K562 (cell line): ENCODE measurements around the gene GASK1B. TPM values are rescaled to one million over a fixed set of nuclear protein-coding genes. Genes with fewer than 3 reads are reported as not detected.

Source experiments
- ARNT ChIP-seq, 2 experiments: fragments of 450-650 bp; IDR thresholded peaks; 2 replicates each; pipeline ENCODE4 v1.6.1; 2016; ENCODE audit warnings: mild to moderate bottlenecking in 1 of 2
- ATF7 ChIP-seq: fragments of 450-650 bp; IDR thresholded peaks from 2 replicates; pipeline ENCODE4 v1.7.1; 2014; ENCODE audit warnings: mild to moderate bottlenecking, moderate library complexity
- CEBPG ChIP-seq, 3 experiments: fragments of 200-800 bp in 1 of 3; sonication (Bioruptor generic) in 1 of 3; sonication (generic) in 1 of 3; formaldehyde crosslinking in 1 of 3; IDR thresholded peaks in 2 of 3; conservative IDR thresholded peaks in 1 of 3; 2 replicates each; pipeline versions ENCODE4 v1.6.1 to v1.8.0; 2016 to 2022; ENCODE audit warnings: missing compliant biosample characterization in 2 of 3, missing genetic modification characterization in 2 of 3, mild to moderate bottlenecking in 1 of 3, missing genetic modification reagents in 1 of 3
- ELF1 ChIP-seq: fragments of 200-800 bp; sonication (Bioruptor generic); IDR thresholded peaks from 2 replicates; pipeline ENCODE4 v1.6.1; 2016; ENCODE audit warnings: missing genetic modification characterization, missing compliant biosample characterization
- ELK1 ChIP-seq: sonication (generic); formaldehyde crosslinking; IDR thresholded peaks from 2 replicates; pipeline ENCODE4 v1.8.1; 2022; ENCODE audit warnings: missing genetic modification reagents
- FIP1L1 ChIP-seq: fragments of 200-400 bp; formaldehyde crosslinking; IDR thresholded peaks from 2 replicates; pipeline ENCODE4 v1.6.1; 2018; ENCODE audit warnings: mild to moderate bottlenecking, low read depth, low read length; ENCODE audit not compliant: poor library complexity, severe bottlenecking
- FOXA3 ChIP-seq, 2 experiments: fragments of 450-650 bp in 1 of 2; sonication (generic) in 1 of 2; formaldehyde crosslinking; IDR thresholded peaks in 1 of 2; conservative IDR thresholded peaks in 1 of 2; 2 replicates each; pipeline versions ENCODE4 v1.4.0 to v1.8.0; 2020 to 2022; ENCODE audit warnings: mild to moderate bottlenecking in 2 of 2, missing genetic modification reagents in 1 of 2
- HCFC1 ChIP-seq: IDR thresholded peaks from 2 replicates; pipeline ENCODE4 v1.6.1; 2012; ENCODE audit warnings: low read depth, low read length, improper control_type of control experiment
- JUN ChIP-seq, 2 experiments: sonication (generic) in 1 of 2; formaldehyde crosslinking in 1 of 2; IDR thresholded peaks; 2 replicates each; pipeline versions ENCODE4 v1.6.1 to v1.8.0; 2012 to 2022; ENCODE audit warnings: borderline replicate concordance in 2 of 2, mild to moderate bottlenecking in 2 of 2, improper control_type of control experiment in 1 of 2, low read depth in 1 of 2, low read length in 1 of 2, missing genetic modification reagents in 1 of 2
- JUND ChIP-seq, 2 experiments: IDR thresholded peaks; 2 replicates in 1 of 2; 3 replicates in 1 of 2; pipeline ENCODE4 v1.6.1; 2011; ENCODE audit warnings: borderline replicate concordance in 2 of 2, low read depth in 2 of 2, low read length in 2 of 2, improper control_type of control experiment in 1 of 2, missing biosample characterization in 1 of 2, missing genetic modification characterization in 1 of 2, missing genetic modification reagents in 1 of 2
- L3MBTL2 ChIP-seq: fragments of 450-650 bp; IDR thresholded peaks from 2 replicates; pipeline ENCODE4 v1.6.1; 2016; ENCODE audit warnings: mild to moderate bottlenecking, moderate library complexity
- MIER1 ChIP-seq: fragments of 450-650 bp; IDR thresholded peaks from 2 replicates; pipeline ENCODE4 v1.6.1; 2016; ENCODE audit warnings: antibody characterized with exemption, mild to moderate bottlenecking, low read depth
- MXI1 ChIP-seq: IDR thresholded peaks from 2 replicates; pipeline ENCODE4 v1.6.1; 2011; ENCODE audit warnings: low read depth, mild to moderate bottlenecking, improper control_type of control experiment, low read length
- U2AF1 ChIP-seq: fragments of 200-400 bp; formaldehyde crosslinking; optimal IDR thresholded peaks from 2 replicates; pipeline ENCODE3; 2017; ENCODE audit warnings: mild to moderate bottlenecking, low read depth, low read length, moderate library complexity
- ZBTB49 ChIP-seq: sonication (generic); formaldehyde crosslinking; IDR thresholded peaks from 2 replicates; pipeline ENCODE4 v1.8.0; 2022; ENCODE audit warnings: missing genetic modification reagents, mild to moderate bottlenecking, borderline replicate concordance
- ZFP1 ChIP-seq: fragments of 450-650 bp; formaldehyde crosslinking; IDR thresholded peaks from 2 replicates; pipeline ENCODE4 v1.4.0; 2020; ENCODE audit warnings: mild to moderate bottlenecking, mixed read lengths
- ZNF174 ChIP-seq: fragments of 250-450 bp; sonication (Bioruptor Pico); IDR thresholded peaks from 2 replicates; pipeline ENCODE4 v1.4.0; 2020; ENCODE audit warnings: mild to moderate bottlenecking
- ZNF184 ChIP-seq: sonication (generic); formaldehyde crosslinking; IDR thresholded peaks from 2 replicates; pipeline ENCODE4 v1.5.0; 2020; ENCODE audit warnings: missing genetic modification reagents
- ZNF444 ChIP-seq: fragments of 250-450 bp; sonication (Bioruptor Pico); IDR thresholded peaks from 2 replicates; pipeline ENCODE4 v1.4.0; 2020; ENCODE audit warnings: mild to moderate bottlenecking, moderate library complexity
- polyA plus RNA-seq, 8 experiments: library from polyadenylated mRNA; depleted of rRNA in 4 of 8; stranded (reverse) in 5 of 8; unstranded in 3 of 8; fragments of >200 nt; fragmentation: Nextera tagmentation in 2 of 8; fragmentation: Illumina TruSeq in 1 of 8; extraction: Ambion mirVana in 2 of 8; extraction: Trizol in 1 of 8; gene quantifications; 2 replicates each; pipeline versions ENCODE4 v1.2.1 to v1.2.3, GENCODE V29; 2011 to 2014; ENCODE audit warnings: inconsistent platforms in 1 of 8, missing spikeins in 1 of 8
- total RNA-seq, 7 experiments: library from RNA; depleted of rRNA in 6 of 7; stranded (reverse); fragments of >200 nt in 6 of 7; fragmentation: Illumina TruSeq in 2 of 7; extraction: Trizol in 2 of 7; gene quantifications; 2 replicates each; pipeline versions ENCODE4 v1.2.1 to v1.2.3, GENCODE V29; 2011 to 2021; ENCODE audit warnings: low replicate concordance in 1 of 7
- TF ChIP-seq, protein P1 (sequence below): fragments of 250-450 bp; sonication (Bioruptor Pico); IDR thresholded peaks from 2 replicates; pipeline ENCODE4 v1.8.0; 2021; ENCODE audit warnings: borderline replicate concordance, mild to moderate bottlenecking, moderate library complexity; ENCODE audit not compliant: poor library complexity, severe bottlenecking
- TF ChIP-seq, protein P2 (sequence below): fragments of 450-650 bp; IDR thresholded peaks from 2 replicates; pipeline ENCODE4 v1.6.1; 2016; ENCODE audit warnings: mild to moderate bottlenecking

Gene GASK1B
- total and polyA plus RNA-seq, 9 of the 15 experiments (the other 6 are each of a cell fraction or from before 2014, with no cell fraction given), result 0.13 to 1.2 (median 0.61) TPM

DNA sequence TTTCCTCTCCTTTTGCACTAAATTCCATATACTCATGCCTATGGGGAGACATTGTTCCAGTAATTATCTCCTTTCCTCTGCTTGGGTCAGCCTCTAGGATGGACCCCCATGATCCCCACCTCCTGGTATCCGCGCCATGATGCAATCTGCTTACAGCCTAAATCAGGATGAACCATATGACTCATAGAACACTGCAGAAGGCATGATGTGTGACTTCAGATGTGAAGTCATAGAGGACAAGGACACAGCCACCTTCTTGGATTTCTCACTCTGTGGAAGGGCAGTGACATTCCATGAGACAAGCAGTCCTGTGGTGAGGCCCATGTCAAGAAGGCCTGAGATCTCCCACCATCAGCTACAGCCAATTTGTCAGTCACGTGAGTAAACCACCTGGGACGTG, 28.5 kb upstream of the GASK1B start (continued):
- TF ChIP-seq ZBTB49 (CRISPR knock-in tag) (no peak), U2AF1 (no peak), L3MBTL2 (no peak), MXI1 (no peak), ZNF174 (no peak), FIP1L1 (no peak), CEBPG (CRISPR knock-in tag; IDR thresholded peaks at IDR 0.05) (no peak), CEBPG (tag; conservative IDR thresholded peaks at IDR 0.05 in 1 of 2, IDR thresholded peaks at IDR 0.05 in 1 of 2) (peak in 1 of 2 experiments; percentile 88; a peak in 2 of 4 replicates), ARNT (IDR thresholded peaks at IDR 0.05) (no peak), HCFC1 (no peak), MIER1 (no peak), ZFP1 (CRISPR knock-in tag) (no peak), ELF1 (tag) (no peak), JUND (IDR thresholded peaks at IDR 0.05; ENCODE audit: borderline replicate concordance, low read depth, low read length) (peak; percentile 61; the same call in 1 of the 2 replicates), JUND (tag; IDR thresholded peaks at IDR 0.05; ENCODE audit: borderline replicate concordance, low read depth, low read length) (peak; percentile 60; the same call in 2 of the 3 replicates), ZNF184 (CRISPR knock-in tag) (no peak), ZNF444 (CRISPR knock-in tag) (no peak), FOXA3 (CRISPR knock-in tag; conservative IDR thresholded peaks at IDR 0.05 in 1 of 2, IDR thresholded peaks at IDR 0.05 in 1 of 2) (no peak), JUN (IDR thresholded peaks at IDR 0.05; ENCODE audit: borderline replicate concordance, low read depth, low read length) (peak; percentile 60), JUN (CRISPR knock-in tag; IDR thresholded peaks at IDR 0.05; ENCODE audit: borderline replicate concordance) (no peak), ELK1 (CRISPR knock-in tag) (no peak), ATF7 (no peak)
- TF ChIP-seq, protein P1, sequence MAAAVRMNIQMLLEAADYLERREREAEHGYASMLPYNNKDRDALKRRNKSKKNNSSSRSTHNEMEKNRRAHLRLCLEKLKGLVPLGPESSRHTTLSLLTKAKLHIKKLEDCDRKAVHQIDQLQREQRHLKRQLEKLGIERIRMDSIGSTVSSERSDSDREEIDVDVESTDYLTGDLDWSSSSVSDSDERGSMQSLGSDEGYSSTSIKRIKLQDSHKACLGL (CRISPR knock-in tag), result no peak
- TF ChIP-seq, protein P2, sequence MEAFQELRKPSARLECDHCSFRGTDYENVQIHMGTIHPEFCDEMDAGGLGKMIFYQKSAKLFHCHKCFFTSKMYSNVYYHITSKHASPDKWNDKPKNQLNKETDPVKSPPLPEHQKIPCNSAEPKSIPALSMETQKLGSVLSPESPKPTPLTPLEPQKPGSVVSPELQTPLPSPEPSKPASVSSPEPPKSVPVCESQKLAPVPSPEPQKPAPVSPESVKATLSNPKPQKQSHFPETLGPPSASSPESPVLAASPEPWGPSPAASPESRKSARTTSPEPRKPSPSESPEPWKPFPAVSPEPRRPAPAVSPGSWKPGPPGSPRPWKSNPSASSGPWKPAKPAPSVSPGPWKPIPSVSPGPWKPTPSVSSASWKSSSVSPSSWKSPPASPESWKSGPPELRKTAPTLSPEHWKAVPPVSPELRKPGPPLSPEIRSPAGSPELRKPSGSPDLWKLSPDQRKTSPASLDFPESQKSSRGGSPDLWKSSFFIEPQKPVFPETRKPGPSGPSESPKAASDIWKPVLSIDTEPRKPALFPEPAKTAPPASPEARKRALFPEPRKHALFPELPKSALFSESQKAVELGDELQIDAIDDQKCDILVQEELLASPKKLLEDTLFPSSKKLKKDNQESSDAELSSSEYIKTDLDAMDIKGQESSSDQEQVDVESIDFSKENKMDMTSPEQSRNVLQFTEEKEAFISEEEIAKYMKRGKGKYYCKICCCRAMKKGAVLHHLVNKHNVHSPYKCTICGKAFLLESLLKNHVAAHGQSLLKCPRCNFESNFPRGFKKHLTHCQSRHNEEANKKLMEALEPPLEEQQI, result no peak
